Skin epidermis (tissue), 12 donors: ENCODE measurements around the gene WASF3.
"Not testable (repeated sequence)": the region's sequence is repeated elsewhere in the genome, so short reads cannot be mapped to it uniquely, and the experiment has no call there.

Experiments
- H3K27ac ChIP-seq, 21 experiments: fragments of 200-600 bp; sonication (generic) in 11 of 21; one replicate each; pipeline ENCODE4 v1.5.0; 2020; ENCODE audit warnings: mild to moderate bottlenecking in 3 of 21, inconsistent platforms in 2 of 21, moderate library complexity in 2 of 21
- H3K4me3 ChIP-seq, 7 experiments: fragments of 200-600 bp; sonication (generic) in 2 of 7; one replicate each; pipeline ENCODE4 v1.5.0; 2020; ENCODE audit warnings: inconsistent platforms in 2 of 7, mild to moderate bottlenecking in 2 of 7, moderate library complexity in 1 of 7

The WASF3 gene

DNA sequence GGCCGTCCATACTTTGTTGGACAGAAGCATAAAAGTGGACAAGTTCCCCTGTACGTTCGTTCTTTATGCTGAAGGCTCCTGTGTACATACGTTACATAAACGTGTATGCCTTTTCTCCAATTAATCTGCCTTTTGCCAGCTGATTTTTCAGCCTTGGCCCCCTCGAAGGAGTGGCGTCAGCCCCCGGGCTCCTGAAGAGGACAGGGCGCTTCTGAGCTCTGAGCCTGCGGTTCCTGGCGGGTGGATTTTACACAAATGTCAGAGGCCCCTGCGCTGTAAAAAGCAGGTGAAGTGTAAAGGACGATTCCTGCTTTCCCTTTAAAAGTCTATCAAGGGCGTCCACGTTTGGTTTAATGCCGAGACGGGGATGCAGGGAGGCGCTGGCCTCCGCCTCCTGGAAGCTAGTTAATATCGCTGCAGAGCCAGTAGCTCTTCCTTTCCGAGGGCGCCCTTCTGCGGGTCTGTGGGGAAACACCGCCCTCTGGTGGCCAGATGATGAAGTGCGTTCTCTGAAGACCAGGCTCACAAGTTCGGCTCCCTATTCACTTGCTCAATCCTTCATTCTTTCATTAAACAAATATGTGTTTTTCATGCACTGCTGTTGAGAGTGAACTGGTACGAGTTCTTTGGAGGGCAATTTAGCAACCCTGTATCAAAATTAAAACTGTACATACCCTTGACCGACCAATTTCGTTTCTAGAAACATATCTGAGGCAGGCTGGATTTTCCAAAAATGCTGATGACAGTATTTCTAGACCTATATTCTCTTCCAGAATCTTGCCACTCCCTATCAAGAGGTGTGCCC is 141.1 kb downstream of the WASF3 start:
- H3K27ac ChIP-seq, result no peak overlapping the region
- no peak overlapping the region for H3K4me3 ChIP-seq

DNA sequence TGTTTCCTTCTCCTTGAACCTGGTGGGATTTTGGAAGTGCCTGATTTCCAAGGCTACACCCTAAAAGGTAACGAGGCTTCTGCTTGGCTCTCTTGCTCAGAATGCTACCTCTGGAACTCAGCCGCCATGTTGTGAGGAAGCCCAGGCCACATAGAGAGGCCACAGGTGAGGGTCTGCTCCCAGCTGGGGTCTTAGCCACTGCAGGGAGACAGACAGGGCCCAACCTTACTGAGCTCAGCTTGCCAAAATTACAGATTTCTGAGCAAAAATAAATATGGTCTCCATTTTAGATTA is 141.7 kb downstream of the WASF3 start:
- Histone ChIP-seq H3K4me3 (no peak overlapping the region), H3K27ac (no peak overlapping the region)

DNA sequence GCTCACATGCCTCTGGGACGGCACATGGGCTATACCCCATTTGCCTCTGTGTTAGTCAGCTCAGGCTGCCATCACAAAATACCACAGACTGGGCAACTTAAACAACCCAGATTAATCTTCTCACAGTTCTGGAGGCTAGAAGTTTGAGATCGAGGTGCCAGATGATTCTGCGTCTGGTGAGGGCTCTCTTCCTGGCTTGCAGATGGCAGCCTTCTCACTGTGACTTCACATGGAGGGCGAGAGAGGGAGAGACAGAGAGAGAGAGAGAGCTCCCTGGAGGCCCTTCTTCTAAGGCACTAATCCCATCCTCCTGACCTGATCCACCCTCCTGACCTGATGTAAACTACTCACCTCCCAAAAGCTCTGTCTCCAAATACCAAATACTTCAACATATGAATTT is 148.1 kb downstream of the WASF3 start:
- H3K27ac ChIP-seq, result no peak overlapping the region
- no peak overlapping the region for H3K4me3 ChIP-seq

DNA sequence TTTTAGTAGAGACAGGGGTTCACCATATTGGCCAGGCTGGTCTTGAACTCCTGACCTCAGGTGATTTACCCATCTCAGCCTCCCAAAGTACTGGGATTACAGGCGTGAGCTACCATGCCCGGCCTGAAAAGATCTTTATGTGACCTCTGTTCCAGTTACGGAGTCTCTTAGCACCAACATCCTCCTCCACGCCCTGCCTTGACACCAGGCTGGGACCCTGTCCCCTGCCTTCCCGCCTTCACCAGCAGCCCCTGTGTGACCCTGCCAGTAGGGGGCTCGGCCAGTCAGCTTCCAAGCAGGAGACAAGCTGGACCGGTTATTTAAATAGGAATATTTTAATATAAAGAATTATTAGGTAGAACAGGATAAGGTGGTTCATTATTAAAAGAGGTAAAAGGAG is 148.9 kb downstream of the WASF3 start:
- Histone ChIP-seq H3K4me3 (no peak overlapping the region), H3K27ac (no peak overlapping the region)

DNA sequence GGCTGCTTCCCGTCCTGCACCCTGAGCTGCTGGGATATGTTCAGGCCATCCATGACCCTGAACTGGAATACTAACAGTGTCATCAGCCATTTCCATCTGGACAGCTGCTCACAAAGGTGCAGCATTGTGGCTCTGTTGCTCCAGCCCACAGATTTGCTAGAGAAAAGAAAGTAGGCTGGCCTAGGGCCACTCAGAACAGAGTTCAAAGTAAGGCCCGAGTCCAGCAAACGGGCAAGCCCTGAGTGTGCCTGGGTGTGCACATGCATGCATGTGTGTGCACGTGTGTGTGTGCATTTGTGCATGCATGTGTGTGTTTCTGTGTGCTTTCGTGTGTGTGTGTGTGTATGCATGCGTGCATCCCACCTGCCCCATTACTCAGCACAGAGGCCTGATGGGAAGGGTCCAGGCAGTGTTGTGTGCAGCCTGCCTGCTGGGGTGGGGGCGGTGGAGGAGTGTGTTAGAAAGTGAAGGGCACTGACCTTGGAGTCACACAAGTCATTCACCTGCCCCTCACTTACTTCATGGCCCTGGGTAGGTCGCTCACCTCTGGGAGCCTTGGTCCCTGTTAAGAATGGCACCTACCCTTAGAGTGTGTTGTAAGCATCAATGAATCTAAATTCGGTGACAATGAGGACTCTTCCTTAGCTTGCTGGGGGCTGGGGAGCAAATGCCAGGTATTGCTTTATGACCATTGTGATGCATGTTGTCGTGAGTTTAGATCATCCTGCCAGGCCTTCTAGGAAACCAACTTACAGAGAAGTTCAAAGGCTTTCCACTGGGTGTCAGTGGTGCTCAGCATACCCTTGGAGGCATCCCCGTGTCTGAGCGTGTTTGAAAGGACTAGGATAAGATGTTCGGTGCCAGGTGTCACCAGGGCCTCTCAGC is 149.9 kb downstream of the WASF3 start:
- Histone ChIP-seq H3K4me3 (no peak overlapping the region), H3K27ac (no peak overlapping the region)

DNA sequence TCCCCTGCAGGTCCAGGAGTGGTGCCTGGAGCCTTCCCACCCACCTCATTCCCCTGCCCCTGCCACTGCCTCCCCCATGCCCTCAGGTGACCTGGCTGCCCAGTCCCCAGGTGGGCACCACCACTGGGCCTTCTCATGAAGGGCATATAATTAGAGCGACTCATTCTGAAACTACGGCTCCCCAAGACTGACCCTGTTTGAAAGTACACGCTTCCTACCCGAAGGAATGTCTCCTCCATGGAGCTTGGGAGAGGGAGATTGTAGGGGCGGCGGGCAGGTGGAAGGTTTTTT is 150.5 kb downstream of the WASF3 start:
- H3K4me3 ChIP-seq, result no peak overlapping the region
- no peak overlapping the region for H3K27ac ChIP-seq

DNA sequence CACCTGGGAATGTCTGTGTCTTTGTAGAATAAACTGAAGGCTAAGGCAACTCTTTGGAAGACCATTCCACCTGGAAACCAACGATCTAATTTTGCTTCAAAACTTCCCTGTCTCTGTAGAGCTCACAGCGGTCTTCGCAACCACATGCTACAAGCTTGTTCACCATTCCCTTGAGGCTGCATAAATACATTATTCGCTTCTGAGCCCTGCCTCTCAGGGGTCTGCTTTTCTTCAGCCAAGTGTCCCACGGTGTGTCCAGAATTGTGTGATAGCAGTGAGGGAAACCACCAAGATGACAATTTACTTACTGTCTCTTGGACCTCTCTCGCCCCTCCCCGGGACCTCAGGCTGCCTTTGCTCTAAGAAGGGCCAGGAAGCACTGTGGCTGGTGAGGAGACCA is 152.0 kb downstream of the WASF3 start:
- Histone ChIP-seq H3K27ac (no peak overlapping the region), H3K4me3 (no peak overlapping the region)

DNA sequence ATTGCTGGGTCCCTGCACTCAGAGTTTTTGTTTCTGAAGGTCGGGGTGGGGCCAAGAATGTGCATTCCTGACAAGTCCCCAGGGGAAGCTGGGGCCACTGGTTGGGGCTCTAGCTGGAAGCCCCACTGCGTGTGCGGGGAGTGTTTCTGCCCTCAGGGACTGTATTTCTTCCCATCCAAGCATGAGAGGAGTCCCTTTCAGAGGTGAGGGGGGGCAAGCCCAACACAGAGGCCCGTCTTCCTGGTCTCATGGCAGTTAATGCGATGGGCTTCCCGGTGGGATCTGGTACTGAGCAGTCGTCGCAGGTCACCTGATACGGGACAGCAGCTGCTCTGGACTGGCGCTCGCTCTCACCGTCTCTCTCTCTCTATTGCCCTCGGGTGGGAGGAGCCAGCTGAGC is 152.7 kb downstream of the WASF3 start:
- no peak overlapping the region for H3K27ac ChIP-seq
- no peak overlapping the region for H3K4me3 ChIP-seq

DNA sequence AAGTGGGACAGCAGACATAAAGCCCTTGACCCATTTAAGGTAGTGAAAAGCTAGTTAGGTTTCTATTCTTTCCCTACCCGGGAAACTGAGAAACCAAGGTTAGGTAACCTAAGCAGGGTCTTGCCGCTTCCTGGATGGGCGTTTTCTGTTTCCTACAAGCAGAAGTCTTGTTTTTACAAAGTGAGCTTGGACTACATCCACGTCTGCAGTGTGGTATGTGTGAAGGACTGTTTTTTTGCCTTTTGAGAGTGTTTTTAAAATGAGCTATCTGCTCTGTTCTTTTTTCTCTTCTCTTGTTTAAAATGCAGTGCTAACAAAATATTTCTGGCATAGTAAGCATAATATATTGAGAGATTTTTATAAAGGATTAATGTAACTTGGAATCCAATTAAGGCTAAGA is 153.7 kb downstream of the WASF3 start:
- Histone ChIP-seq H3K4me3 (no peak overlapping the region), H3K27ac (no peak overlapping the region)

DNA sequence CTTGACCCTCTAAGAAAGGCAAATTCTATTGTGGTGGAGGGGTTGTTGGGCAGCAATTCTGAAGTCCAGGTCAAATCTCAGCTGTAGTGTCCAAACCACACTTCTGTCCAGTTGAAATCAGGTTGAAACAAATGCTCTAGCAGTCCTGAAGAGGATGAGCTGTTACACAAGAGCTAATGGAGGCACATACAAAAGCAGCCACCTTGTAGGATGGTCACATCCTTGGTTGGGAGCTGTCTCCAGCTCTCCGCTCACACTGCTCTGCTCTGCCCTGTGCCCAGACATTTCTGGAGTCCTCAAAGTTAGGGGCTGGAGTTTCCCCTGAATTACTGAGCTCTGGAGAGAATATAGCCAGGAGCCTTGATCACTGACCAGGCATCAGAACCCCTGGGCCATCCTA is 155.9 kb downstream of the WASF3 start:
- H3K4me3 ChIP-seq, result no peak overlapping the region
- no peak overlapping the region for H3K27ac ChIP-seq

DNA sequence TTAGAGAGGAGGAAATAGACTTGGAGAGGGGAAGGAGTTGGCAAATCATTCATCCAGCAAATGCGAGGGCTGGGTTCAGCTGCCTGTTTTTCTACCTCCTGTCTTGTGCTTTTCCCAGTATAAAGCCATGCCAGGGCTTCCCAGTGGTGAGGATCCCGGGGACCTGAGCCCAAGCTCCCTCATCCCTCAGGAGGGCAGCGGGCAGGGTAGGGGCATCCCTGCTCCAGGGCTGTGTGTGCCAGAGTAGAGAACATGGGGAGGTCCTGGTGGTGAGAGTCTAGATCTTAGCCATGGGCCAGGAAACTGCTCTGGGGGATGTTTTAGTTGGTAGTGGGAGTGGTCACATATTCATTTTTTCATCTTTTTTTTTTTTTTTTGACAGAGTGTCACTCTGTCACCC is 159.5 kb downstream of the WASF3 start:
- Histone ChIP-seq H3K27ac (no peak overlapping the region), H3K4me3 (no peak overlapping the region)

DNA sequence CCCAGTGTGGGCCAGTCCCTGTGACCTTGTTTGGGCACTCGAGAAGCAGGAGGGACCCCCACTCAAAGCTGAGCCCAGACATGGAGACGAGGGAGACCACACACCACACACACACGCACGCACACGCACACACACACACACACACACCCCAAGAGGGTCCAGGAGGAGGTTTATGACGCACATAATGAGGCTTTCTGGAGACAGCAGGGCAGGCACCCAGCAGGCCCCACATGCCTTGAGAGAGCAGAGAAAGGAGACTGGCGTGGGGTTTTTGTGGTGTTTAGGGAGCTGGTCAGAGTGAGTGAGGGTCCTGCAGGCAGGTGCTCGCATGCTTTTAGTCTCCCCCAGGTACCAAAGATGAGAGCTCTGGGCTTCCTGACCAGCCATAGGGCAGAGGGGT is 160.7 kb downstream of the WASF3 start:
- no peak overlapping the region for H3K4me3 ChIP-seq

DNA sequence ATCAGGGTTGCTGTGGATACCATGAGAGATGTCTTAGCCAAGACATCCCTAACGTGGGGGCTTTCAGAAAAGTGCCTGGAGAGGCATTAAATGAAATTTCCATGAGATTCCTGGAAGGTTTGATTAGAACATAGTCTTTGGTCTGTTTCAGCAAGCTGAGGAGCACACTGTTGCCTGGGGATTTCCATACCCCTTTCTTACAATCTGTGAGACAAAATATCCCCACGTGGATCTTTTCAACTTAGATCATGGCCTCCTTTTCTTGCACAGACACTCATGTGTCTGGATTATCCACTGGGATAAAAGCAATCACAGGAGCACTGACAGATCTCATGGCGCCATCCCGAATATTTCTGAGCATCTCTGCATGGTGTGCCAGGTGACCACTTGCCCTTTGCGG is 161.4 kb downstream of the WASF3 start:
- Histone ChIP-seq H3K27ac (no peak overlapping the region), H3K4me3 (no peak overlapping the region)

More for the DNA sequence above, 160.7 kb downstream of the WASF3 start:
- H3K27ac ChIP-seq, result no peak overlapping the region

DNA sequence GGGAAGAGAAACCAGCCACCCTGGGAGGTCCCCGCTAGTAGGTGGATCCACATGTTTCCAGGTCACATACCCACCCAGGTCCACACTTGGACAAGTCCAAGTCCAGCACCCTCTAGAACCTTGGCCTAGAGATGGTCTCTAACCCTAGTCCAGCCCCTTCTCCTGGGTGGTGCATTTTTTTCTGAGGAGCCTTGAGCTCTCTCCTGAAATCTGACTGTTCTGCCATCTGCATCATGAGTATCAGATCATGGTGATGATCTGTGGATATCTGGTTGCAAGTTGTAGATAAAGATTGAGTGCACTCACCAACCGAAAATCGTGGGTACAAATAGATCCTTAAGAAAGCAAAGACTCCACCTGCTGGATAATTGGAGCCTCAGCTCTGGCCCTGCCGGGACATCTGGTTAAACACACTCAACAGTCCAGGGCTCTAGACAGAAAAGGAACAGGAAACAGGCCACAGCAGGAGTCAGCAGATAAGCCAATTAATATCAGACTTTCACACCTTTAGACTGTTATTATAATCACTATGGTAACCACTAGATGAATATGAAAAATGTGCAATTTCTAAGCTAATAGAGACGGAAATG is 162.0 kb downstream of the WASF3 start:
- H3K4me3 ChIP-seq, result no peak overlapping the region
- H3K27ac ChIP-seq, result no peak overlapping the region

DNA sequence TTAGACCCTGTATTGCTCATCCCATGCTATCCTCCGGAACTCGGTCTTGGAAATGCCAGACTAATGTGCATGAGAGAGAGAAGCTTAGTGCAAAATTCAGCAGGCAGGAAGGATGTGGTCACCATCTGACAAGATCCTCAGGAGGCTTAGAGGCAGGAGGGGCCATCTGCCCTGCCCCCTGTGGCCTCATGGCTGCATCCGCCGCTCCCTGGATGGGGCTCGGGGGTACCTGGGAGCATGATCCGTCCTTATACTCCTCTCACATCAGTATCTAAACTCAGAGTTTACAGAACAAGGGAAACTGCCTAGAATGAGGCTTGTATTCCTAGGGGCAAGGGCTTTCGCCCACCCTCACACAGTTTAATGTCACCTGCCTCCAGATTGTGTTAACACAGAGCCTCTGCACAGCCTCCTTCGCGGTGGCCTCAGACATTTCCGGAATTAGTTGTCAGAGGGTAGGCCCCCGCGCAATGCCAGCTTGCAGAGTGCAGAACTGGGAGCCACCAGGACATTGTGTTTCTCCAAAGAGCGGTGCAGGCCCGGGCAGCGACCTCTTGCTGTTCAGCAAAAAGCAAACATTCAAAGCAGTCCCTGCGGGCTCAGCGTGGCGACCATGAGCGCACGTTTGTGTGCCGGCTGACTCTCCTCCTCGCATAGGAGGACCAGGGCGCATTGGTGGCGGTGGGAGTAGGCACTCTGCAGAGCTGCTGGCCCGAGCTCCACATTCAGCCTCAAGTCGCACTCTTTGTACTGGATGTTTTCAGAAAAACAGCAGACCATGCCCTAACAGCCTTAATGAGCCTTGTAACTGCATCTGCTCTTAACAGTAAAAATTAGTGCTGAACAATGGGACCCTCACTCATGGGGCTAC is 164.0 kb downstream of the WASF3 start:
- Histone ChIP-seq H3K27ac (peak overlapping the region in 7 of 21 experiments; percentile 17 to 82 (median 57)), H3K4me3 (peak overlapping the region in 1 of 7 experiments; percentile 4)

DNA sequence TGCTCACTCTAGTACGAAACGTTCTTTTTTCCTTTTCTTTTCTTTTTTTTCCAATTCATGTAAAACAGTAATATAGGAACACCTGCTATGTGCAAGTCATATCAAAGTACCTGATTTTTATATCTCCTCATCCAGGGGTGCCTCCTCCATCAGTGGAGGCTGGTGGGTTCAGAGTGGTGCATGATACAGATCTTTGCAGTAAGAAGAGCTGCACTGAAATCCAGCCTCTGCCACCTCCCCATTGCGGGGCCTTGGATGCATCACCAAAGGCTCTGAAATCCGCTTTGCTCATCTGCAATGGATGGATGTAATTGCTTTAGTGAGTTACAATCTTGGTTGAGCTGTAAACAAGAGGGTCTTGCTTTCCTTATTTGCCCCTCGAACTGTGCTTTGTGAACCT is 164.8 kb downstream of the WASF3 start:
- H3K4me3 ChIP-seq, result no peak overlapping the region
- H3K27ac ChIP-seq, result peak overlapping the region in 3 of 21 experiments; percentile 65 to 82 (median 73)

DNA sequence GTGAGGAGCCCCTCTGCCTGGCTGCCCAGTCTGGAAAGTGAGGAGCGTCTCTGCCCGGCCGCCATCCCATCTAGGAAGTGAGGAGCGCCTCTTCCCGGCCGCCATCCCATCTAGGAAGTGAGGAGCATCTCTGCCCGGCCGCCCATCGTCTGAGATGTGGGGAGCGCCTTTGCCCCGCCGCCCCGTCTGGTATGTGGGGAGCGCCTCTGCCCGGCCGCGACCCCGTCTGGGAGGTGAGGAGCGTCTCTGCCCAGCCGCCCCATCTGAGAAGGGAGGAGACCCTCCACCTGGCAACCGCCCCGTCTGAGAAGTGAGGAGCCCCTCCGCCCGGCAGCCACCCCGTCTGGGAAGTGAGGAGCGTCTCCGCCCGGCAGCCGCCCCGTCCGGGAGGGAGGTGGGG is 166.1 kb downstream of the WASF3 start:
- not testable (repeated sequence) for H3K27ac ChIP-seq, H3K4me3 ChIP-seq

DNA sequence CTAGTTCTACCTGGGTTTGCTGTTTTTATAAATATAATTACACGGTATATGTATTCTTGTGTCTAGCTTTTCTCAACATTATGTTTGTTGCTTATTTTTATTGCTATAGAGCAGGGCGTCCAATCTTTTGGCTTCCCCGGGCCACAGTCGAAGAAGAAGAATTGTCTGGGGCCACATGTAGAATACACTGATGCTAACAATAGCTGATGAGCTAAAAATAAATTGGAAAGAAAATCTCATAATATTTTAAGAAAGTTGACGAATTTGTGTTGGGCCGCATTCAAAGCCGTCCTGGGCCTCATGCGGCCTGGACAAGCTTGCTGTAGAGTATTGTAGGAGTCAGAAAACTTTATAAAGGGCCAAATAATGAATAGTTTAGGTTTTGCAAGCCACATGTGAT is 169.2 kb downstream of the WASF3 start:
- Histone ChIP-seq H3K27ac (no peak overlapping the region), H3K4me3 (no peak overlapping the region)

DNA sequence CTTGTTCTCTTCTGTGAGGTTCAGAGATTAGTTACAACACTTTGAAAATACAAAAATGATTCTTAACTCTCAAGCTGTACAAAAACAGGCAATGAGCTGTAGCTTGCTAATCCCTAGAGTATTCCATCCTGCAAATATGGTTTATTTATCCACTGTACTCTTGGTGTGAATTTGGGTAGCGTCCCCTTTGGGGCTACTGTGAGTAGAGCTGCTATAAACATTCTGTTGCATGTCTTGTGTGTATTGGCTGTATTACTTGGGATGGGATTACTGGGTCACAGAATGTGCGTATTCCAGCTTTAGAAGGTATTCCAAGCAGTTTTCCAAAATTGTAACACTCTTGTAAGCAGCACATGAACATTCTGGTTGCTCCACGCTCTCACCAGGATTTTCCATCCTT is 169.6 kb downstream of the WASF3 start:
- no peak overlapping the region for H3K4me3 ChIP-seq

DNA sequence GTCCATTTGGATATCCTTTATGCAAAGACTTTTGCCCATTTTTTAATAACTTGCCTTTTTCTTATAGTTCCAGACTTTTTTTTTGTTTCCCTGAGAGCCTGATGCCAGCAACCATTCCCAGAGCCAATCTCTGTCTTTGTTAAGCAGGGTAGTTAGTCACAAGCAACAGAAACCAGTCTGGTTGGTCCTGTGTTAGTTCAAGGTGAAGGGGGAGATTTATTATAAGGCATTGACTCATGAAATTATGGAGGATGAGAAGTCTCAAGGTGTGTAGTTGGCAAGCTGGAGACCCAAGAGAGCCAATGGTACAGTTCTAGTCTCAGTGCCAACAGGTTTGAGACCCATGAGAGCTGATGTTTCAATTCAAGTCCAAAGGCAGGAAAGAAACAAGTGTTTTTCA is 170.2 kb downstream of the WASF3 start:
- H3K4me3 ChIP-seq, result no peak overlapping the region
- no peak overlapping the region for H3K27ac ChIP-seq

More for the DNA sequence above, 169.6 kb downstream of the WASF3 start:
- no peak overlapping the region for H3K27ac ChIP-seq
